ENCODE results near the gene TIMP2.

GRCh38 chr17:78973792-78974520 is 48.8 kb upstream of the TIMP2 start:
- TF ChIP-seq YY1 (IDR thresholded peaks at IDR 0.05) (no peak), CTCF (IDR thresholded peaks at IDR 0.05; ENCODE audit: low read depth, low read length, missing input control) (no peak), MAX (IDR thresholded peaks at IDR 0.05) (no peak), REST (IDR thresholded peaks at IDR 0.05) (no peak), ATF3 (IDR thresholded peaks at IDR 0.05) (no peak)
